NCI-H2081 (cell line): ENCODE results near the gene SLC22A23.

Source experiments
- DNase-seq, 2 experiments: peaks; one replicate each; lab custom pipeline; 2025; lab: John Stamatoyannopoulos, UW

Gene SLC22A23

GRCh38 chr6:3370361-3371221 lies 86.3 kb downstream of the SLC22A23 start:
- DNase-seq, result no peak

GRCh38 chr6:3369985-3370360 lies 86.9 kb downstream of the SLC22A23 start:
- DNase-seq, result no peak

- no peak for DNase-seq
Observed at GRCh38 chr6:3368685-3369084, 88.2 kb downstream of the SLC22A23 start.

GRCh38 chr6:3367630-3368029 lies 89.2 kb downstream of the SLC22A23 start:
- DNase-seq, result no peak

- no peak for DNase-seq
Observed at GRCh38 chr6:3366596-3367413, 90.0 kb downstream of the SLC22A23 start.

GRCh38 chr6:3364391-3364790 lies 92.5 kb downstream of the SLC22A23 start:
- DNase-seq, result no peak

GRCh38 chr6:3363296-3364025 lies 93.4 kb downstream of the SLC22A23 start:
- peak; percentile 45 to 54 for DNase-seq

GRCh38 chr6:3361312-3362037 lies 95.4 kb downstream of the SLC22A23 start:
- no peak for DNase-seq

GRCh38 chr6:3360727-3361045 lies 96.2 kb downstream of the SLC22A23 start:
- no peak for DNase-seq

- no peak for DNase-seq
Observed at GRCh38 chr6:3359973-3360726, 96.7 kb downstream of the SLC22A23 start.

GRCh38 chr6:3359101-3359752 lies 97.6 kb downstream of the SLC22A23 start:
- no peak for DNase-seq

- DNase-seq, result no peak
Observed at GRCh38 chr6:3358413-3359100, 98.3 kb downstream of the SLC22A23 start.

- no peak for DNase-seq
Observed at GRCh38 chr6:3357678-3358077, 99.2 kb downstream of the SLC22A23 start.

- no peak for DNase-seq
Observed at GRCh38 chr6:3356824-3357420, 99.9 kb downstream of the SLC22A23 start.

- peak in 1 of 2 experiments; percentile 40 for DNase-seq
Observed at GRCh38 chr6:3356056-3356823, 100.6 kb downstream of the SLC22A23 start.

GRCh38 chr6:3355358-3356055 lies 101.3 kb downstream of the SLC22A23 start:
- DNase-seq, result peak in 1 of 2 experiments; percentile 31

GRCh38 chr6:3355011-3355357 lies 101.9 kb downstream of the SLC22A23 start:
- DNase-seq, result no peak

- no peak for DNase-seq
Observed at GRCh38 chr6:3353939-3354338, 102.9 kb downstream of the SLC22A23 start.
